ENCODE data around the gene PTCD2.

- no peak for TF ChIP-seq CSDC2 (CRISPR knock-in tag; IDR thresholded peaks at IDR 0.05)
- no peak for TF ChIP-seq ZFP3 (CRISPR knock-in tag; IDR thresholded peaks at IDR 0.05)
- no peak for TF ChIP-seq PATZ1 (CRISPR knock-in tag; IDR thresholded peaks at IDR 0.05; ENCODE audit: borderline replicate concordance)
- no peak for TF ChIP-seq GLIS3 (CRISPR knock-in tag; IDR thresholded peaks at IDR 0.05)
- TF ChIP-seq ESRRG (CRISPR knock-in tag; IDR thresholded peaks at IDR 0.05) = no peak
- TF ChIP-seq ZFP30 (CRISPR knock-in tag; IDR thresholded peaks at IDR 0.05) = no peak
- TF ChIP-seq ARNTL (CRISPR knock-in tag; IDR thresholded peaks at IDR 0.05; ENCODE audit: borderline replicate concordance, low read depth) = no peak
These were observed 46.6 kb upstream of the PTCD2 start for GRCh38 chr5:72273547-72273946.
